ENCODE data around the gene ZG16. TPM values are rescaled to one million over a fixed set of nuclear protein-coding genes. Genes with fewer than 3 reads are reported as not detected.
A peak's percentile ranks its signal among the peaks of the same experiment; 100 is the strongest.
"Not testable (repeated sequence)": the region's sequence is repeated elsewhere in the genome, so short reads cannot be mapped to it uniquely, and the experiment has no call there.

Gene ZG16
- not detected for total RNA-seq

- H3K27me3 ChIP-seq, result peaks cover 30% of the 10 kb centered on the region
Observed at GRCh38 chr16:29777576-29778350, at the start of gene ZG16. Gene ZG16, plus strand, starts transcription at chr16:29778256. Its CDS starts 1,011 bp downstream, at chr16:29779267.

GRCh38 chr16:29729116-29729521 is 48.9 kb upstream of the ZG16 start:
- Histone ChIP-seq H3K4me1 (peaks cover 0 to 6% (median 0%) of the 10 kb centered on the region in 3 donors), H3K27ac (no peak overlapping the region), H3K36me3 (no peaks in the 10 kb centered on the region), H3K9me3 (no peaks in the 10 kb centered on the region), H3K27me3 (peaks cover 25% of the 10 kb centered on the region), H3K4me3 (no peak overlapping the region)
- WGBS, 2 donors (ENCODE audit: low coverage in 1 of 2), result 9 to 17% methylated on average over 4 to 5 of the region's 6 CpGs
- TF ChIP-seq POLR2AphosphoS5 (IDR thresholded peaks at IDR 0.05), result no peak
- TF ChIP-seq CTCF (IDR thresholded peaks at IDR 0.05), result peak in 3 of 4 experiments; percentile 39 to 55 (median 47)
- no peak for TF ChIP-seq POLR2A (IDR thresholded peaks at IDR 0.05)
- no peak for ATAC-seq

More at GRCh38 chr16:29777576-29778350, at the start of gene ZG16:
- TF ChIP-seq POLR2AphosphoS5 (IDR thresholded peaks at IDR 0.05), result no peak
- no peak for ATAC-seq
- no peaks in the 10 kb centered on the region for H3K9me3 ChIP-seq
- H3K4me1 ChIP-seq, result no peaks in the 10 kb centered on the region
- no peak within 1 kb of the TSS for H3K27ac ChIP-seq
- WGBS, 2 donors (ENCODE audit: low coverage in 1 of 2), result 74 to 83% methylated on average over 3 to 9 of the region's 10 CpGs
- no peak within 1 kb of the TSS for H3K4me3 ChIP-seq
- H3K36me3 ChIP-seq, result no peaks in the 10 kb centered on the region

- H3K4me1 ChIP-seq, result peaks cover 0 to 6% (median 0%) of the 10 kb centered on the region in 3 donors
- H3K36me3 ChIP-seq, result no peaks in the 10 kb centered on the region
- no peak for ATAC-seq
- H3K27ac ChIP-seq, result no peak overlapping the region
- peaks cover 38% of the 10 kb centered on the region for H3K27me3 ChIP-seq
- no peak for TF ChIP-seq EP300 (IDR thresholded peaks at IDR 0.05)
- no peak for TF ChIP-seq CTCF (IDR thresholded peaks at IDR 0.05)
- TF ChIP-seq POLR2A (IDR thresholded peaks at IDR 0.05), result no peak
- TF ChIP-seq POLR2AphosphoS5 (IDR thresholded peaks at IDR 0.05), result no peak
- WGBS, 2 donors (ENCODE audit: low coverage in 1 of 2), result 65 to 84% methylated on average over 7 of the region's 7 CpGs
- H3K4me3 ChIP-seq, result no peak overlapping the region
- H3K9me3 ChIP-seq, result no peaks in the 10 kb centered on the region
Observed at GRCh38 chr16:29730649-29731048, 47.4 kb upstream of the ZG16 start.

- not testable (repeated sequence) for ATAC-seq, H3K36me3 ChIP-seq, H3K4me1 ChIP-seq, H3K4me3 ChIP-seq, H3K9me3 ChIP-seq, H3K27ac ChIP-seq
- H3K27me3 ChIP-seq, result peaks cover 38% of the 10 kb centered on the region
- 74 to 89% methylated on average over 11 to 13 of the region's 13 CpGs for WGBS, 2 donors (ENCODE audit: low coverage in 1 of 2)
Observed at GRCh38 chr16:29731768-29732601, 46.1 kb upstream of the ZG16 start.

GRCh38 chr16:29734786-29735185 is 43.3 kb upstream of the ZG16 start:
- H3K9me3 ChIP-seq, result peaks cover 0 to 11% (median 0%) of the 10 kb centered on the region in 3 donors
- no peaks in the 10 kb centered on the region for H3K36me3 ChIP-seq
- H3K4me3 ChIP-seq, result no peak overlapping the region
- ATAC-seq, result no peak
- TF ChIP-seq EP300 (IDR thresholded peaks at IDR 0.05) (no peak), POLR2A (IDR thresholded peaks at IDR 0.05) (no peak), POLR2AphosphoS5 (IDR thresholded peaks at IDR 0.05) (no peak), CTCF (IDR thresholded peaks at IDR 0.05) (no peak)
- H3K27ac ChIP-seq, result no peak overlapping the region
- H3K27me3 ChIP-seq, result peaks cover 26% of the 10 kb centered on the region
- WGBS, 2 donors (ENCODE audit: low coverage in 1 of 2), result 18 to 71% methylated on average over 1 of the region's 1 CpG
- no peaks in the 10 kb centered on the region for H3K4me1 ChIP-seq
